AG09309 (cell line): ENCODE measurements around the gene TMPRSS7.

Experiments used
- DNase-seq: peaks from one replicate; pipeline ENCODE4 v3.0.0-alpha.2; 2010; ENCODE audit warnings: low read depth
- H3K4me3 ChIP-seq: 2 replicates; pipeline ENCODE4 v1.5.1; 2011; ENCODE audit warnings: mild to moderate bottlenecking, low read depth, low read length, moderate library complexity; ENCODE audit not compliant: control insufficient read depth
- CTCF ChIP-seq: IDR thresholded peaks from 2 replicates; pipeline ENCODE4 v1.5.1; 2011; ENCODE audit warnings: mild to moderate bottlenecking, low read depth, low read length, inconsistent platforms; ENCODE audit not compliant: insufficient read depth, control insufficient read depth; ENCODE audit errors: missing control alignments

TMPRSS7 gene, protein sequence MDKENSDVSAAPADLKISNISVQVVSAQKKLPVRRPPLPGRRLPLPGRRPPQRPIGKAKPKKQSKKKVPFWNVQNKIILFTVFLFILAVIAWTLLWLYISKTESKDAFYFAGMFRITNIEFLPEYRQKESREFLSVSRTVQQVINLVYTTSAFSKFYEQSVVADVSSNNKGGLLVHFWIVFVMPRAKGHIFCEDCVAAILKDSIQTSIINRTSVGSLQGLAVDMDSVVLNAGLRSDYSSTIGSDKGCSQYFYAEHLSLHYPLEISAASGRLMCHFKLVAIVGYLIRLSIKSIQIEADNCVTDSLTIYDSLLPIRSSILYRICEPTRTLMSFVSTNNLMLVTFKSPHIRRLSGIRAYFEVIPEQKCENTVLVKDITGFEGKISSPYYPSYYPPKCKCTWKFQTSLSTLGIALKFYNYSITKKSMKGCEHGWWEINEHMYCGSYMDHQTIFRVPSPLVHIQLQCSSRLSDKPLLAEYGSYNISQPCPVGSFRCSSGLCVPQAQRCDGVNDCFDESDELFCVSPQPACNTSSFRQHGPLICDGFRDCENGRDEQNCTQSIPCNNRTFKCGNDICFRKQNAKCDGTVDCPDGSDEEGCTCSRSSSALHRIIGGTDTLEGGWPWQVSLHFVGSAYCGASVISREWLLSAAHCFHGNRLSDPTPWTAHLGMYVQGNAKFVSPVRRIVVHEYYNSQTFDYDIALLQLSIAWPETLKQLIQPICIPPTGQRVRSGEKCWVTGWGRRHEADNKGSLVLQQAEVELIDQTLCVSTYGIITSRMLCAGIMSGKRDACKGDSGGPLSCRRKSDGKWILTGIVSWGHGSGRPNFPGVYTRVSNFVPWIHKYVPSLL

DNA sequence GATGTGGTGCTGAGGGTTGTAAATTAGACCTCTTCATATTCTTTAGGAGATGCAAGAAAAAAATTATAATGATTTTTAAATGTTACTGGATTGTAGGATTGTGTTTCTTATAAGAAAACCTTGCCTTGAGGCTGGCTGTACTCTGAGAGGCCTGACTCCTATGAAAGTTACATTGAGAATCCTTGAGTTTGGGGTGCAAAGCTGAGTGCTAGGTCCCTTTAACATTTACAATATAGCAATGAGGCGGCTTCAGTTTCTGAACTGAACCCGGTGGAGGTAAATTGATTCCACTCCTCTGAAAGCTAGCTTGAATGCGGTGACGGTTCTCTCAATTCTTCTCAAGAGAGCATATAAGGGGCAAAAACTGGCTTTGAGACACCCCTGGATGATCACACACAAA, at the start of gene TMPRSS7:
TMPRSS7 (plus strand) TSS at position 301 of the 400 bp plus-strand sequence. CDS start 110 bp downstream, outside the sequence.
- DNase-seq = no peak
- no peak for TF ChIP-seq CTCF
- H3K4me3 ChIP-seq = no peak within 1 kb of the TSS

GRCh38 chr3:111986800-111987199, 47.7 kb upstream of the TMPRSS7 start:
- no peak overlapping the region for H3K4me3 ChIP-seq
- TF ChIP-seq CTCF = no peak
- DNase-seq = no peak

DNA sequence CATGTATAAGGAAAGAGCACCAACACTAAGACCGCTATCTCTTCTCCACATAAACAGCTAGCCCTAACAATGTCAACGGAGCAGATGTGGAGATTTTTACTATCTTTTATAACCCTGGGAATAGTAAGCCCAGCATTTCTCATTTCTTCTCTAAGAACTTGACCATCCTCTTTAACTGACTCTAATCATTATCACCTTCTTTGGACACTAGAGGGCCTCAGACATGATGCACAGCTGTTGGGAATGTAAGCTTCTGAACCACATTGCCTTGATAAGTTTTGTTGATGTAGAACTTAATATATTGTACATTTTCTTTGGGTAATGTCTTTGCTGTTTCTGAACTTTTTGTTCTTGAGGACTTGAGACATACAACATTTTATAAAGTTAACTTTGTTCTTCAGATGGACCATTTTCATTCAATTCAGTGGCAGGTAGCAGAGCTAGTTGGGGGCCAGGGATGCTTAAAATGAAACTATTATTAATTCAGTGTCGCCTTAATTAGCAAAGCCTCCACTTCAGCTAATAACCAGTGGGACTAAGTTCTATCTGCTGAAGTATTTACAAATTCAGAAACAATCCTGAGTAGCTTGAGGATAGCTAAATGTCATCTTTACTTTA, 45.4 kb upstream of the TMPRSS7 start:
- H3K4me3 ChIP-seq = no peak overlapping the region
- peak; percentile 78 for TF ChIP-seq CTCF
- DNase-seq = peak; percentile 51

DNA sequence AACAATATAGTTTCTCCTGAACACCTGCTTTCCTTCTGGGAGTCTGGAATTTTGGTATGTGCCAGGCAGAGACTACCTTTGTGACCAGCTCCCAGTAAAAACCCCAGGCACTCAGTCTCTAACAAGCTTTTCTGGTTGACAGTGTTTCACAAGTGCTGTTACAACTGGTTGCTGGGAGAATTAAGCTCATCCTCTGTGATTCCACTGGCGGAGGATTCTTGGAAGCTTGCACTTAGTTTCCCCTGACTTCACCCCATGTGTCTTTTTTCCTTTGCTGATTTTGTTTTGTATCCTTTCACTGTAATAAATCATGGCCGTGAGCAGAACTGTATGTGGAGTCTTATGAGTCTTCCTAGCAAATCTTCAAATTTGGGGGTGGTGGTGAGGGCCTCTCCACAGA, 41.5 kb upstream of the TMPRSS7 start:
- TF ChIP-seq CTCF = no peak

GRCh38 chr3:111998636-111999483, 35.7 kb upstream of the TMPRSS7 start, which contains the start of gene TAGLN3:
TAGLN3 (plus strand) TSS chr3:111998922; CDS start chr3:111999423, 501 bp downstream.
- peak within 1 kb of the TSS; percentile 60 for H3K4me3 ChIP-seq
- no peak for TF ChIP-seq CTCF
- no peak for DNase-seq

More for the DNA sequence above, 41.5 kb upstream of the TMPRSS7 start:
- DNase-seq = no peak
- H3K4me3 ChIP-seq = no peak overlapping the region
